GM19240 (cell line): ENCODE results near the gene PTTG1IP.
"Not testable (repeated sequence)": the region's sequence is repeated elsewhere in the genome, so short reads cannot be mapped to it uniquely, and the experiment has no call there.

Experiments used
- DNase-seq: peaks from one replicate; pipeline ENCODE4 v3.0.0; 2011; ENCODE audit warnings: low spot score; ENCODE audit not compliant: insufficient read length

The PTTG1IP gene

DNA sequence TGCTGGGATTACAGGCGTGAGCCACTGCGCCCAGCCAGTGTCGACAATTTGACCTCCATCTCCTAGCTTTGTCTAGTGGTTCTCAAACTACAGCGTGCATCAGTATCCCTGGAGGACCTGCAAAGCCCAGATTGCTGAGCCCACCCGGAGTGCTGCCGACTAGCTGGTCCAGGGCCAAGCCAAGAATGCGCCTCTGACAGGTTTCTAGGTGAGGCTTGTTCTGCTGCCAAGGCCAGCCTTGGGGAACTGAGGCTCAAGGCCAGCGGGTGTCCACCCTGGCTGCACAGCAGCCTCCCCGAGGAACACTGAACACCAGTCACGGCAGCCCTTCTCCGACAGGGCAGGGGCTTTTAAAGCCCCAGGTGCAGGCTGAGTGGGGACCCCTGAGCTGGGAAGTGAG is 9.8 kb upstream of the PTTG1IP start:
- no peak for DNase-seq

DNA sequence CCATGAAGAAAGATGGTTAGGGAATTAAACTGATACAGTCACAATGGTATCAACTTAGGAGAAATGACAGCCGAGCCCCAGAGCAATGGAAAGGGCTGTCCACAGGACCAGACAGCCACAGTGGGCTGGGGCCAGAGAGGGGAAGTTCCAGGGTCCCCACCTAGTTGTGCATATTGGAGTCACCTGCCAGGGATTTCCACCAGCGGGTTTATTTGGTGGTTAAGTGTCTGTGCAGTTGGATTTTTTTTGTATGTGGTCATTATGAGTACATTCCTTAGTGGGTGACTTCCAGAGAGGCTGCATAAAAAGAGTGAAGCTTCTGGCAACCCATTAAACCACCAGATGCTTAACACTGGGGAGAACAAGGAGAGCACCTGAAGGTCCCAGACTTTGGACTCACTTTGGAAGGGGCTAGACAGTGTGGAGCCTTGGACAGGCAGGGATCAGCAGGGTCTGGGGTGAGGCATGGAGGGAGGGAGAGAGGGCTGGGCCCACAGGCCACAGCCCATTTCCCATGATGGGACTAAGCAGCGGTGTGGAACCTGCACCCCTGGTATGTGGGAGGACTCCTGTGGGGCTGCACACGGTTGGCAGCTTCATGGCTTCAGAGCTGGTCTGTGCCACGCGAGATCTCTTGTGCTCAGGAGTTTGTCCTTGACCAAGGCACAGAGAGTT is 7.8 kb upstream of the PTTG1IP start:
- DNase-seq: no peak

DNA sequence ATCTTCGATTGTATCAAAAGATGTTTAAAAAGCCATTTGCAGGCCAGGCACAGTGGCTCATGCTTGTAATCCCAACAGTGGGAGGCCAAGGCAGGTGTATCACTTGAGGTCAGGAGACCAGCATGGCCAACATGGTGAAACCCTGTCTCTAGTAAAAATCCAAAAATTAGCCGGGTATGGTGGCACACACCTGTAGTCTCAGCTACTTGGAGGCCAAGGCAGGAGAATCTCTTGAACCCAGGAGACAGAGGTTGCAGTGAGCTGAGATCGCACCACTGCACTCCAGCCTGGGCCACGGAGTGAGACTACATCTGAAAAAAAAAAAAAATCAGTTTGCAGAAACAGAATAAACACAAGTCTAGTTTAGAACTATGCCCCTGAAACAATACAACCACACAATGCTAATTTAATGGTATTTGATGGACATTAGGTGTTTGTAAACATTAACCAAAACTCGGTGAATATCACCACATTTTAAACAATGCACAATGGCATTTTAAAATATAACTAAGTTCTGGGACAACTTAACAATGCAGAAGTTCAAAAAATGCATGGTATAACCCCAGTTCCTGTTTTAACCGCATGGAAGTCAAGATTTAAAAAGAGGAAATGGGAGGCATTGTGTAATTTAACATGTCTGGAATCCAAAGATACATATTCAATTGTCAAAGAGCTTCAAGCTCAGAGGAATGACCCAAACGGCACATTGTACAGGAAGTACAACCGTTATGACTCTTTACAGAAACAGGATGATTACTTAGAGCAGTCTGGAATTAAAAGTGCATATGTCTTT is 7.1 kb upstream of the PTTG1IP start:
- no peak for DNase-seq

DNA sequence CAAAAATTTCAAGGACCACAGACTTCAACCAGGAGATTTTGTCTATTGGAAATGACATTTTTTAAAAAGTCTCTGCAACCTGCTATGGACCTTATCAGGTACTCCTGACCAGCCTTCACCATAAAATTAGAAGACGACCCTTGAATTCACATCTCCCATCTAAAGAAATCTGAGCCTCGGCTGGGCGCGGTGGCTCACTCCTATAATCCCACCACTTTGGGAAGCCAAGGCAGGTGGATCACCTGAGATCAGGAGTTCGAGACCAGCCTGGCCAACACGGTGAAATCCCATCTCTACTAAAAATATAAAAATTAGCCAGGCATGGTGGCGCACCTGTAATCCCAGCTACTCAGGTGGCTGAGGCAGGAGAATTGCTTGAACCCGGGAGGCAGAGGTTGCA is 5.7 kb upstream of the PTTG1IP start:
- not testable (repeated sequence) for DNase-seq

DNA sequence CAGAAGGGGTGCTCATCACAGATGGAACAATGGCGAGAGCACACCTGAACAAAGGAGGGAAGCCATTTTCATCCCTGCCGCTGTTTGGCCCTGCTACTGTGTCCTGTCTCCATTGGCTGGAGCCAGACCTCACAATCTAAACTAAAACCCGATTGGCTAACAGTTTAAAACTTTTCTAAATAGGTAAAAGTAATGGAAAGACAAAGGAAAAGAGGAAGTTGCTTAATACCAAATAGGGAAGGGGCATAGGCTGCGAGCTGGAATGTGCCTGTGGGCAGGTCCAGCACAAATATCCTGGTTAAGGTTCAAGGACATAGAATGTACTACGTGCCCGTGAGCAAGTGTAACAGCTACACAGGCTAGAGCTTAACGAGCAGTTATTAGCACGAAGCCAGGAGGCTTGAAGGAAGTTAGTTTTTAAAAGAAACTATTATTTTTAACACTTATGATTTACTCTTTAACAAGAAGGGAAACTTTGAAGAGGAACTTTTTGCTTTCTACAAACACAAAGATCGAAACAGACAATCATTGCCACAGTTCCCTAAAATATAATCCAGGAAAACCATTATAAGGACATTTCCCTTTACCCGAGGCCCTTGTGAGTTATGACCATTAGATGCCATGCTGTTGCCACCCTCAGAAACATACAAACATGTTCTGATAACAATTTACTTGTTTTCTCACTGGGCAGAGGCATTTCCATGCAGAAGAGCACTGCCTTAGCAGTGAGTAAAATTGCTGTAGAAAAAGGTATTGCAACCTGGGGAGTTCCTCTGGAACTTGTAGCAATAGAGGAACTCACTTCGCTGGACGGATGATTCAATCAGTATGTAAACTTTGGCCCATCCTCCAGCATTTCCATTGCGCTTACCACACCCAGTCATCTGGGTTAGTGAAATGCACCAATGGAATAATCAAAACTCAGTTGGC is 4.8 kb upstream of the PTTG1IP start:
- no peak for DNase-seq

DNA sequence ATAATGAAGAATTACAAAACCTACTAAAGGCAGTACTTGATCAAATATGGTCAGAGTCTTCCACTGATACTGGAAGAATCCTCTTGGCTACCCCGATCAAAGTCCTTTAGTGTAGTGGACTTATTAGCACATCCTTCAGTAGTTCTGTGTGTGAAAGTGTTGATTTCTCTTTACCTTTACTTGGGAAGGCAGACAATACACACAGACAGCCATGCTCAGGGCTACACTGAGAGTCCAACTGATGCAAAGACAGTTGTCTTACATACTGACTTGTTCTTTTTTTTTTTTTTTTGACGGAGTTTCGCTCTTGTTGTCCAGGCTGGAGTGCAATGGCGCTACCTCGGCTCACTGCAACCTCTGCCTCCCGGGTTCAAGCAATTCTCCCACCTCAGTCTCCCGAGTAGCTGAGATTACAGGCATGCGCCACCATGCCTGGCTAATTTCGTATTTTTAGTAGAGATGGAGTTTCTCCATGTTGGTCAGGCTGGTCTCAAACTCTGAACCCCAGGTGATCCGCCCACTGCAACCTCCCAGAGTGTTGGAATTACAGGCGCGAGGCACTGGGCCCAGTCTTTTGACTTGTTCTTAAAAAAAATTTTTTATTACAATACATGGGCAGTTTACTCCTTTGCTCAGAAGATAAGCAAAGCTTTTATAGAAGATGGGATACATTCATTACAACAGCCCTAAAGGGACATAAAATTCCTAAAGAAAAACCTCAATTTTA is 3.5 kb upstream of the PTTG1IP start:
- no peak for DNase-seq

DNA sequence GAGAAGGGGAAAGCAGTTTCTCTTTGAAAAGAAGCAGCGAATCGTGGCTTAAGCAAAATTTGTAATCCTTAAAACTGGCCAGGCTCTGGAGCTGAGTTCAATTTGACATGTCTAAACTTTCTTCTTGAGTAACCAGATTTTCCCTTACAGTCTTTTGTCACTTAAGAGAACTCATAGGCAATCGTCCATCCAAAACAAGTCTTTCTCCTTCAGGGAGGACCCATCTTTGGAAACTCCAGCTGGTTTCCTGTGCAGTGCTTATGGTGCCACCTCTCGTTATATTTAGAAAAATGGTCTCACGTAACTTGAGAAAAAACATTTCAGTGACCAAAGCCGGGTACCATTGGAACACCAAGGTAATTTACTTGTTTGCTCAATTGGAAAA is 1.8 kb upstream of the PTTG1IP start:
- DNase-seq: no peak

DNA sequence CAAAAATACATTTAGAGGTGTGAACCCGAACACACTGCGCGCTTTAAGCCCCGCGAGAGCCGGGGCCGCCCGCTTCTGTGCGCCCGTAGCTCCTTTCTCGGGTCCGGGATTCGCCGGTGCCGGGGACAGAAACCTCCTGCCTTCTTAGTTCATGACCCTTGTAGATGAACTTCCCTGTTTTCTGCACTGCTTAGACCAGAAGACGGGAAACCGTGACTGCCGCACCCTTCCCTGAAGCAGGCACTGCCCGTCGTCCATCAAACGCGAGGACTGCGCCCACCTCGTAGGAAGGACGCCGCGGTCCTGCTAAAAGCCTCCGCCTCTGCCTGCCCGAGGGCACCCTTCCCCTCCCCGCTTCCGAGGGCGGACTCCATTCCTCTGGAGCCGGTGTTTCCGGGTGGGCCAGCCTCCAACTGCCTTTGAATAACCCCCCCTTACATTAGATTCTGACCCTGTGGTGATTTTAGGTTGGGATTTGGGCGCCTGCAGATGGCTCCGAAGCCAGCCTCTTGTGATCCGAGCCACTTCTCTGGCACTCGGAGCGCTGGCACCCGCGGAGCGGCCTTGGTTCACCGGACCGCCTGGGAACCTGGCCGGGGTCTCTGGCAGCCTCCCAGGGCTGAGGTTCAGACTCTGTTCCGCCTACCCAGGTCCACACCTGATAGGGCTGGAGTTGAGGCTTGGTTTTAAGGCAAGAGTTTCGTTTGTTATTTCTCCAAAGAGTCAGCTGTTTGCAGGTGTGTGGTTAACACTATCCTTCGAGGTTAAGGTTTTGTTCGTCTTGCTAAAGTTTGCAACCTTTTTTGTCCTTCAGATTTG is 1.2 kb upstream of the PTTG1IP start:
- no peak for DNase-seq

DNA sequence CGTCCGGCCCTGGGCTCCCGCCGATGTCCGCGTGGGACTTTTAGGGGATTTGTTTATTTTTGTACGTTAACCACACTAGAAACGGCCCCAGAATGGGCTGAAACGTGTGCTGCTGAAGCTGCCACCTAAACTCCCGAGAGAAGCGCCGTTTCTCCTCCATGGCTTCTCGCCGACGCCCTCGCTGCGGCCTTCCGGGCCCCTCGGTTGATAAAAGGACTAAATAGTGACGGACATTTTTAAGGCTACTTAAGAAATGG is 678 bp upstream of the PTTG1IP start:
- no peak for DNase-seq

DNA sequence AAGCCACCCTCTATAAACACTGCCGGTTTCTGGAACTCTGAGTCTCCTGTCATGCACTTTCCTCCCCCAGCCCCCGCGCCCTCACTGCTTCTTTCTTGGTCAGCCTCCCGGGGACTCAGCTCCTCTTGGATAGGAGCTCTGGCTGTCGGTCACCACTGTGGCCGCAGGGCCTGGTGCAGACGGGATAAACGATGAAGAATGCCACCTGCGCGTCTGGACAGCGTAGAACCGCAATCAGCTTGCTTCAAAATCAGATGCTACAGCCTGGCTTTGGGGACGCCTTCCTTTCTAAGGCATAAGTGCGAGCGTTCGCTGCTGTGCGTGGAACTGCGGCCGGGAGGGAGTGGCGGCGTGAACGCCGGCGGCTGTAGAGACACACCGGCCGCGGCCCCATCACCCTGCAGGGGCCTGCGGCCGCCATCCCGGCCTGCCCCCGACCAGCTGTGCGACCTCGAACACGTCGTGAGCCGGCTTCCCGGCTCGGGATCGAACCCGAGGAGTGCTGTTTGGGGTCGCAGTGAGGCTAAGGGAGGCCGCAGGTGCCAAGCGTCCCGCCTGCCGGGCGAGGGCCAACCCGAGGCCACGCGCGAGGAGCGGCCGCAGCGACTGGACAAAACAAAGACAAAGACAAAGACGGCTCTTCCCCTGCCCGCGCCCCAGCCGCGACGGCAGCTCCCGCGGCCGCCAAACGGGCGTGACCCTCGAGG is 688 bp downstream of the PTTG1IP start:
- DNase-seq: no peak

DNA sequence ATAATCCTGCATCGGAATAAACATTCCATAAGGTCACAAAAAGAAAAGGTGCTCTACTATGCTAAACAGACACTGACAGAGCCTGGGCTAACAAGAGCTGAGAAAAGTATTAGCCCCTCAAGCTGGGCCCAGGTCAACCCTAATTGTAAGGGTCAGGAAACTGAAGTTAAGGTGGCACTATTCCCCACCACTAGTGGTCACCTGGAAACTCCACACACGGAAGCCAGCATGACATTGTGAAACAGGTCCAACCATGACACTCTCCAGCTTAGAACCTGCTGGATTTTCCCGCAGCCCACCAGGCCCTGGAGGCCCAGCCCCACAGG is 1.2 kb downstream of the PTTG1IP start:
- no peak for DNase-seq

DNA sequence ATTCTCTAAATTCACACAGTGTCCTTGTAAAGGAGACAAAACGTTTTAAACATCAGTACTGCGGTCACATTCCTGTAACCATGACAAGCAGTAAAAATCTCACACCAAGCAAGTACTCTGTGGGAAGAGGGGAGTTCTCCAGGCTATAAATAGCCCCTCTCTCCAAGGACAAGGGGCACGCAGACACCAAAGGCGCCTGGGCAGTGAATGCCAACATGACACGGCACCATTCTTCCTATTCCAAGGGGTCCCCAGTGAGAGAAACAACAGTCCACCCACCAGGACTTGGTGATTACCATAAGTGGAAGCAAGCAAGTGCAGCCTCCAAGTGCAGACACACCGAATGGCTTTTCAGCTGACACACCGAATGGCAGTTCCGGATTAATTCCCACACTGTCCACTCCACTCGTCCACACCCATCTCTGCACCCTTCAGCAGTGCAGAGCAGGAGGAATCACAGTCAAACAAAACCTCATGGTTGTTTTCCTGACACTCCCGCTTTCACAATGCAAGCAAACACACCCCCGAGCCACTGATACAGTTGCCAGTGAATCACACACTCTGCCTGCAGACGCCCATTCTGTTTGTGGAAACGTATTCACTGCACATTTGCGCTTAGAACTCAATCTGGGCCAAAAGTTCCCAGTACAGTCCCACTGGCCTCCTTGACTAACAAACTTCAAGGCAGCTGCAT is 1.8 kb downstream of the PTTG1IP start:
- DNase-seq: no peak

DNA sequence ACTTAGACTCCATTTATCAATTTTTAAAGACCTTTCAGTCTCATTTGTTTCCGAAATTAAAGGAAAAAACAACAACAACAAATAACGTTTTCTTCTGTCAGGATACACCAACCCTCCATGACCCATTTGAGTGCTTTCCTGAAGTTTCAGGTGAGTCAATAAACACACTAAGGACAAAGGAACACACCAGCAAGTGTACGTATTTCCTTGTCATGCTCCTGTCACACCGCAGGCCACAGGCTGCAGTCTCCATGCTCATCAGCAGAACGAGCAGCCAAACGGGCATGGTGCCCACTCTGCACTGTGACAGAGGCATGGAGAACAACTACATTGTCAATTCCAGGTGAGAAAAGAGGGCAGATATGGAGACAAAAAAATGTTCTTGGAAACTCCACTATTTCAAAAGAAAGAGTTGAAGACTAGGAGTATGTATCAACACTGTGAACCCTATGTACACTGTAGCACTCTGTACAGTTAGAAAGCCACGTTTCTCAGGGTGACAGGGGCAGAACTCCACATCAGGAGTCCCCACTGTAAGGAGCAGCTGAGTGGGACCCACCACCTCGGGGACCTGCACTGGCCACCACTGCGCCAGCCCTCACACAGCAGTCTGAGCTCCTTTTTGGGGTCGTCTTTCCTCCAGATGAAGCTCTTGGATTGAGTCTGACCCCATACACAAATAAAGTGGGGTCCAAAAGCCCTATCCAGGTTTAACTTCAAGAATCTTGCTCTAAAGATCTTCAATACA is 2.6 kb downstream of the PTTG1IP start:
- no peak for DNase-seq

DNA sequence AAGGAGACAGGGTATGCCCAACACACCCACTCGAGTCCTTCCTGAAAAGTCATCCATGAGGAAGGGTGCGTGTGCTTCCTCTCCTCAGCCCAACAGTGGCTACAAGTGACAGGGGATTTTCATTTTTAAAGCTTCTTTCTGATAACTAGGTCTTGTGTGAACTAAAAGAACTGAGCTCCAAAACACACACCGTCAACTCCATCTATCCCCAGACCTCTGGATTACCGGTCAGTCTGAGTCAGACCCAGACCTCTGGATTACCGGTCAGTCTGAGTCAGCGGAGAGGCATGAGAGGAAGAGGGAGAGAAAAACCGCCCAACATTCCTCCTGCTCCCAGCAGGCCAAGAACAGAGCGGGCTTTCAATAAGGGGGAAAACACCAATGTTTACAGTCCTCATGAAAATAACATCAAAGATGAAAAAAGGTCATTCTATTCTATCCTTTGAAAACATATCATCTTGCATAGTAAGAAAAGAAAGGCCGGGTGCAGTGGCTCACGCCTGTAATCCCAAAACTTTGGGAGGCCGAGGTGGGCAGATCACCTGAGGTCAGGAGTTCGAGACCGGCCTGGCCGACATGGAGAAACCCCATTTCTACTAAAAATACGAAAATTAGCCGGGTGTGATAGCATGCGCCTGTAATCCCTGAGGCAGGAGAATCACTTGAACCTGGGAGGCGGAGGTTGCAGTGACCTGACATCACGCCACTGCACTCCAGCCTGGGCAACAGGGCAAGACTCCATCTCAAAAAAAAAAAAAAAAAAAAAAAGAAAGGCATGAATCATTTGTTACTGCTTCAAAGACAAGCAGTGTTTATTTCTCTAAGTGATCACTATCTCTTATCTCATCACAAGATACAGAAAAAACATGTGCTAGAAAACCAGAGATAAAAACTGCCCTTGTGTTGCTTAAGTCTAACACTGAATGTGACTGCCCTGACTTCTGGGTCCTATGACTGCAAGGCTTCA is 3.4 kb downstream of the PTTG1IP start:
- no peak for DNase-seq

DNA sequence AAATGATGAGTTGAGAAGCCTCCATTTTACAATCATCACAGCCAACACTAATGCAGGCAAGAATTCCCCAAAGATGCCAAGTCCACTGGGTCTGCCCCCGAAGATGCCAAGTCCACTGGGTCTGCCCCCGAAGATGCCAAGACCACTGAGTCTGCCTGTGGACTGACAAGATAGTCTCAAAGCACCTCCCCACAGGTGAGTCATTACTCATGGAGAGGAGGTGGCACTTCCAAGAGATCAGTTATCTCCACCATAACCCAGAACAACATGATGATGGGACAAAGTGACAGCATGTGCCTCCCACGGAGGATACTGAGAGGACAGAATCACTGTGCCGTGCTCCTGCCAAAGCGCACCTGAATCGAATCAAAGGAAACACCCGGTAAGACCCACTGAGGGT is 4.8 kb downstream of the PTTG1IP start:
- DNase-seq: no peak

DNA sequence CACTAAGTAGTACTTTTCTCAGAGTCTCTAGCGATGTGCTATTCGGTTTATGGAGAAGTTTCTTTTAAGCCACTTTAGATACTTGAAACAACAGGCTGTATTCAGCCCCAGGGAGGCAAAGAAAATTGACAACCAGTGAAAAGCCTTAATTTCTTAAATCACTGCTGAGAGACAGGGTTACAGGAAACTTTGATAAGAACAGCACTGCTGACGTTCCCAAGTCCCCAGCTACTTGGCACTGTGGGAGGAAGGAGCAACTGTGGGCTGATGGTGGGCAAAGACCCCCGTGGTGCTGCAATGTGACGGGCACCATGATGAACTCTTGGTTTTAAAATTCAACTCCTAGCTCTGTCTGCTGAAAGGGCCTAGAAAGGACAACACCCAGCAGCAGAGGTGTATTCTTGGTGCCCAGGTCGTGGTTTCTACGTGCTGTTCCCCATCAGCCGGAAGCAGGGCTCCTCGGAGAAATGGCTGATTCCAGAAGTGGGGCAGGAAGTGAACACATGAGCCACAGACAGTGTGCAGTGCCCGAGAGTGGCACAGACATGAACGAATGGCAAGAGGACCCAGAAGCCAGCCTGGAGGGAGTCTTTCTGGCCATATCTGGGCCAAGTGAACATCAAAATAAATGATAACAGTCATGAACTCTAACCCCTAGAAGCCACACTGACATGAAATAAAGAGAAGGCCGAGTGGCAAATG is 5.3 kb downstream of the PTTG1IP start:
- DNase-seq: no peak

DNA sequence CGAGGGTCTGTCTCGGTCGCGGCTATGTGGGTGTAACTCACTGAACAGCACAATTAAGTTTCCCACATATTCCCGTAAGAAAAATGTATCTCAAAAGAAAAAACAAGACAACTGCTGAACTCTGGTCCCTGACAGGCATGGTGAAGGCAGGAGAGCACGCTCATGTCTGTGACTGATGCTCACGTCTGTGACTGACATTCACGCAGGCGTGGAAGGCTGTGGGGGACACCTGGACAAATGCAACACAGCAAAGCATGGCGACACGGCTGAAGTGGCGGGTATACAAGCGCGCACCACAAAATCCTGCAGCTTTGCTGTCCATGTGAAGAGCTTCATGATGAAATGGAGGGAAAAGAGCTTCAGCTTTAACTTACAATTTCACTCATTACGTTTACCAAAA is 6.0 kb downstream of the PTTG1IP start:
- no peak for DNase-seq
